Smooth muscle cell (in vitro differentiated cells): ENCODE data around the gene SCD5. TPM values are rescaled to one million over a fixed set of nuclear protein-coding genes. Genes with fewer than 3 reads are reported as not detected.
A peak's percentile ranks its signal among the peaks of the same experiment; 100 is the strongest.

Experiments used
- DNase-seq: peaks from one replicate; lab custom pipeline; 2025; ENCODE audit not compliant: unreplicated experiment; lab: John Stamatoyannopoulos, UW
- H2AFZ ChIP-seq: fragments of 200-600 bp; sonication (generic); 2 replicates; pipeline ENCODE4 v1.6.0; 2016; ENCODE audit warnings: antibody characterized with exemption, low read depth, mild to moderate bottlenecking
- H3F3A ChIP-seq: fragments of 200-600 bp; sonication (generic); 2 replicates; pipeline ENCODE4 v1.6.0; 2017; ENCODE audit warnings: antibody characterized with exemption, low read depth
- H3K27ac ChIP-seq: fragments of 200-600 bp; sonication (generic); 2 replicates; pipeline ENCODE4 v1.5.1; 2016; ENCODE audit warnings: low read depth, mild to moderate bottlenecking
- H3K27me3 ChIP-seq: fragments of 200-600 bp; sonication (generic); 2 replicates; pipeline ENCODE4 v1.6.1; 2016; ENCODE audit warnings: low read depth, mild to moderate bottlenecking
- H3K36me3 ChIP-seq: fragments of 200-600 bp; sonication (generic); 2 replicates; pipeline ENCODE4 v1.5.1; 2016; ENCODE audit warnings: low read depth
- H3K4me1 ChIP-seq: fragments of 200-600 bp; sonication (generic); 2 replicates; pipeline ENCODE4 v1.5.1; 2016; ENCODE audit warnings: low read depth
- H3K4me2 ChIP-seq: fragments of 200-600 bp; sonication (generic); 2 replicates; pipeline ENCODE4 v1.6.0; 2016; ENCODE audit warnings: mild to moderate bottlenecking
- H3K4me3 ChIP-seq: fragments of 200-600 bp; sonication (generic); 2 replicates; pipeline ENCODE4 v1.5.1; 2016; ENCODE audit warnings: mild to moderate bottlenecking
- H3K79me2 ChIP-seq: fragments of 200-600 bp; sonication (generic); 2 replicates; pipeline ENCODE4 v1.6.0; 2016; ENCODE audit warnings: low read depth, mild to moderate bottlenecking
- H3K9ac ChIP-seq: fragments of 200-600 bp; sonication (generic); 2 replicates; pipeline ENCODE4 v1.6.0; 2016; ENCODE audit warnings: low read depth
- H3K9me3 ChIP-seq: fragments of 200-600 bp; sonication (generic); replicated peaks from 2 replicates; pipeline ENCODE4 v1.5.1; 2016; ENCODE audit warnings: low read depth
- H4K20me1 ChIP-seq: fragments of 200-600 bp; sonication (generic); 2 replicates; pipeline ENCODE4 v1.6.0; 2016; ENCODE audit warnings: low read depth
- WGBS: methylation state at CpG from one replicate; pipeline ENCODE4 v1.1.7; 2016; ENCODE audit warnings: low lambda C conversion rate; 5-methylcytosine and 5-hydroxymethylcytosine counted together
- polyA plus RNA-seq: library from polyadenylated mRNA; unstranded; fragments of >200 nt; fragmentation: Nextera tagmentation; extraction: Ambion mirVana; gene quantifications from 2 replicates; pipeline ENCODE4 v1.2.1, GENCODE V29; 2016
- total RNA-seq: library from RNA; depleted of rRNA; stranded (reverse); fragments of >200 nt; gene quantifications from 2 replicates; pipeline ENCODE4 v1.2.3, GENCODE V29; 2014
- TF ChIP-seq, protein P1 (sequence below): fragments of 200-600 bp; sonication (generic); IDR thresholded peaks from 2 replicates; pipeline ENCODE4 v1.5.1; 2017; ENCODE audit warnings: borderline replicate concordance, mild to moderate bottlenecking, antibody characterized with exemption; ENCODE audit not compliant: insufficient read depth, poor library complexity, severe bottlenecking

Gene SCD5
- total and polyA plus RNA-seq, 2 experiments from 2014 or later, result 9.2 to 24.3 TPM

DNA sequence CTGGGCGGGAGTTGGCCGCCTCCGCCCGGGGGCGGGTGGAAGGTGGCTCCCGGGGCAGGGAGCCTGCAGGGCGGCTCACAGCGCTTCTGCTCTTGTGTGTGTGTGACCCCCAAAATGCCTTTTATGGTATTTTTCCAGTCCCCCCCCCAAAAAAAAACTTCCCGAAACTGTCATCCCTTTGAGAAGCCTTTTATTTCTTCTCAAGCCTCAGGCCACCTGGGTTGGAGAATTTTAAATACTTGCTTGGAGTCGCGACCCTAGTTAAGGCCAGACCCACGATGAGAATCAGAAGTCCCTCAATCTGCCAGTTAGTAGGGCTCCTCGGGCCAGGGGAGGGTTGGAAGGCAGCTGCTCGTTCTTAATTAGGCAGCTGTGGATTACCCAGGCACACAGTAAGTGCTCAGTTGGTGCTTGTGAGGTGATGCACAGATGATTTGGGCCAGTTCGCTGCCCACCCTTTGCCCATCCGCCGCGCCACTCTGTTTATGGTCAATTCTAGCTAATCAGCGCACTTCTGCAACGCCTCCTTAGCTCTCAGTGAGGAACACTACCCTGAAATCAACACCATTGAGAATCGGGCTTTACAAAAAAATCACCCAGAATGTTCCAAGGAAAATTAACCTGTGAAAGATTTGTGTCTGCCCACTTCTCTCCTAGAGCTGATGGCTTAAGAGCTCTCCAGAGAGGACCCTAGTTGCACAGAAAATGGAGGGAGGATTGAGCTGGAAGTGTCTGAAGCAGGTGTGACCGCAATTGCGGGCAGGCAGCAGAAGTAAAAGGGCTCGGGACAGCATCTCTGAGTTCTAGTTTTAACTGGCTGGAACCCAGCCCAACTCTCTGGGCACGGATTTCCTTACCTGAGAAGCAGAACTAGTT is 648 bp upstream of the SCD5 start:
- Histone ChIP-seq H3K4me3 (peak overlapping the region; percentile 89), H3K27me3 (peaks cover 8% of the 10 kb centered on the region), H3K4me2 (peak overlapping the region; percentile 97), H3K9ac (peak overlapping the region; percentile 38), H3K9me3 (no peaks in the 10 kb centered on the region), H4K20me1 (peaks cover 9% of the 10 kb centered on the region), H3F3A (no peaks in the 10 kb centered on the region), H3K79me2 (no peaks in the 10 kb centered on the region), H3K4me1 (peaks cover 10% of the 10 kb centered on the region), H3K36me3 (no peaks in the 10 kb centered on the region), H2AFZ (peak overlapping the region; percentile 52), H3K27ac (no peak overlapping the region)
- TF ChIP-seq, protein P1, sequence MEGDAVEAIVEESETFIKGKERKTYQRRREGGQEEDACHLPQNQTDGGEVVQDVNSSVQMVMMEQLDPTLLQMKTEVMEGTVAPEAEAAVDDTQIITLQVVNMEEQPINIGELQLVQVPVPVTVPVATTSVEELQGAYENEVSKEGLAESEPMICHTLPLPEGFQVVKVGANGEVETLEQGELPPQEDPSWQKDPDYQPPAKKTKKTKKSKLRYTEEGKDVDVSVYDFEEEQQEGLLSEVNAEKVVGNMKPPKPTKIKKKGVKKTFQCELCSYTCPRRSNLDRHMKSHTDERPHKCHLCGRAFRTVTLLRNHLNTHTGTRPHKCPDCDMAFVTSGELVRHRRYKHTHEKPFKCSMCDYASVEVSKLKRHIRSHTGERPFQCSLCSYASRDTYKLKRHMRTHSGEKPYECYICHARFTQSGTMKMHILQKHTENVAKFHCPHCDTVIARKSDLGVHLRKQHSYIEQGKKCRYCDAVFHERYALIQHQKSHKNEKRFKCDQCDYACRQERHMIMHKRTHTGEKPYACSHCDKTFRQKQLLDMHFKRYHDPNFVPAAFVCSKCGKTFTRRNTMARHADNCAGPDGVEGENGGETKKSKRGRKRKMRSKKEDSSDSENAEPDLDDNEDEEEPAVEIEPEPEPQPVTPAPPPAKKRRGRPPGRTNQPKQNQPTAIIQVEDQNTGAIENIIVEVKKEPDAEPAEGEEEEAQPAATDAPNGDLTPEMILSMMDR, result no peak
- WGBS, result 29% methylated on average over 21 of the region's 25 CpGs
- DNase-seq, result no peak

DNA sequence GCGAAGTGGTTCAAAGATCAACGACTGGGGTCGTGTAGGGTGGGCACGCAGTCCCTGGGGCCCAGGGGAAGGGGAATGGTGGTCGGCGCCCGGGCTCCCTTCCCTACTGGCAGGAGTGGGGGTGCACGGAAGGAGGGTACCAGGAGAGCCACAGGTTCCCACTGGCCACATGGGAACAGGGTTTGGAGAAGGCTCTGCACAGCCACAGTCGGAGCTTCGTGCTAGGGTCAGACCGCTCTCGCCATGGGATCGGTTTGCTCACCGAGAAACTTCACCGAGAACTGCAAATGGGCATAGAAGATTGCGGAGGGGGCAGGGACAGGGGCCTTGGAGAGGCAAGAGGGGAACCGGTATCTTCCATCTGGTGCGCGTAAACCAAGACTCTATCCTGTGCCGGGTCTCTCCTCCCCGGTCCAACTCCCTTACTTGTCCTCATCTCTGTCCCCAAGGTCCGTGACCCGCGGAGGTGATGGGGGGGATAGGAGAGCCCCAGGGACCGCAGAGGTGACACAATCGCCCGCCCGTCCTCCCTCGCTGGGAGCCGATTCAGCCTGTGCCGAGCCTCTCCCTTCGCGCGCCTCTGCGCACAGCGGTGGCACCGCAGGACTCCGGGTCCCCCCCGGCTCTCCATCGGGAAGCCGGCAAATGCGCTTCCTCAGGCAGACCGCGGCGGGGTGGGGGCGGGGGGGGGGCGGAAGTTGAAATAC is 1.0 kb downstream of the SCD5 start:
- H3K9ac ChIP-seq, result no peak overlapping the region
- H3K27ac ChIP-seq, result no peak overlapping the region
- H3K79me2 ChIP-seq, result peaks cover 7% of the 10 kb centered on the region

DNA sequence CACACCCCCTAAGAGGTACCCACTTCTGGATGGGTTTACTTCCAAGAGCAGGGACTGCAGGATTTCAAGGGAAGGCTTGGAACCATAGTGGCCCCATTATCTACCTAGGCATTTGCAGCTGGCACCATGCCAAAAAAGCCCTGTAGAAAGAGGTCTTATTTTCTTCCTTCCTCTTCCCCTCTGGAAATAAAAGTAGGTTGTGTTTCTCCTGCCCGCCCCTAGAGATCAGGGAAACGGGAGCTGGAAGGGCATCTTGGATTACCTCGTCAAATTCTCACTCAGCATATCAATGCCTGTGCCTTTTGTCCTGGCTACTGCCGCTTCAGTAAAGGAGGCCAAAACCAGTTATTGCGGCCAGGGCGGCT is 1.6 kb downstream of the SCD5 start:
- Histone ChIP-seq H3K4me3 (peak overlapping the region; percentile 89), H3K79me2 (peaks cover 12% of the 10 kb centered on the region), H3K36me3 (no peaks in the 10 kb centered on the region)

More for the DNA sequence above, 1.0 kb downstream of the SCD5 start:
- peak overlapping the region; percentile 97 for H3K4me2 ChIP-seq
- 3% methylated on average over 37 of the region's 47 CpGs for WGBS
- no peak overlapping the region for H2AFZ ChIP-seq
- peak overlapping the region; percentile 89 for H3K4me3 ChIP-seq
- peaks cover 15% of the 10 kb centered on the region for H4K20me1 ChIP-seq
- TF ChIP-seq, protein P1, result no peak
- DNase-seq, result peak; percentile 18
- H3F3A ChIP-seq, result no peaks in the 10 kb centered on the region
- peaks cover 10% of the 10 kb centered on the region for H3K4me1 ChIP-seq
- no peaks in the 10 kb centered on the region for H3K27me3 ChIP-seq
- no peaks in the 10 kb centered on the region for H3K36me3 ChIP-seq
- H3K9me3 ChIP-seq, result no peaks in the 10 kb centered on the region

More for the DNA sequence above, 1.6 kb downstream of the SCD5 start:
- no peak overlapping the region for H3K9ac ChIP-seq
- H3K4me2 ChIP-seq, result peak overlapping the region; percentile 97
- H2AFZ ChIP-seq, result no peak overlapping the region
- no peaks in the 10 kb centered on the region for H3K27me3 ChIP-seq
- TF ChIP-seq, protein P1, result no peak
- WGBS, result 11% methylated on average over 6 of the region's 6 CpGs
- H4K20me1 ChIP-seq, result peaks cover 20% of the 10 kb centered on the region
- DNase-seq, result no peak
- no peaks in the 10 kb centered on the region for H3F3A ChIP-seq
- no peak overlapping the region for H3K27ac ChIP-seq
- no peaks in the 10 kb centered on the region for H3K9me3 ChIP-seq
- H3K4me1 ChIP-seq, result peaks cover 10% of the 10 kb centered on the region
